Neuronal stem cell (in vitro differentiated cells): Measurements from ENCODE around the gene ALOX15B.

ENCODE experiments used
- DNase-seq: peaks from one replicate; pipeline ENCODE4 v3.0.0-alpha.2; 2013; ENCODE audit warnings: low spot score
- H2AFZ ChIP-seq: one replicate; pipeline ENCODE4 v1.6.1; 2013; ENCODE audit warnings: mild to moderate bottlenecking, low read length, inconsistent platforms
- H2AK5ac ChIP-seq: 2 replicates; pipeline ENCODE4 v1.6.1; 2013; ENCODE audit warnings: low read depth, mild to moderate bottlenecking, inconsistent platforms, low read length, moderate library complexity, mixed read lengths
- H2BK120ac ChIP-seq: 2 replicates; pipeline ENCODE4 v1.6.1; 2013; ENCODE audit warnings: low read depth, mild to moderate bottlenecking, inconsistent platforms, low read length, moderate library complexity, mixed read lengths
- H2BK12ac ChIP-seq: one replicate; pipeline ENCODE4 v1.6.1; 2013; ENCODE audit warnings: low read length, inconsistent platforms
- H2BK15ac ChIP-seq: 2 replicates; pipeline ENCODE4 v1.6.1; 2013; ENCODE audit warnings: mild to moderate bottlenecking, low read length, inconsistent platforms, mixed read lengths
- H2BK5ac ChIP-seq: one replicate; pipeline ENCODE4 v1.6.1; 2013; ENCODE audit warnings: inconsistent platforms, mild to moderate bottlenecking, low read length, moderate library complexity
- H3K14ac ChIP-seq: one replicate; pipeline ENCODE4 v1.6.1; 2013; ENCODE audit warnings: low read length, inconsistent platforms
- H3K18ac ChIP-seq: 2 replicates; pipeline ENCODE4 v1.6.1; 2013; ENCODE audit warnings: low read length, inconsistent platforms
- H3K23ac ChIP-seq: 2 replicates; pipeline ENCODE4 v1.6.1; 2013; ENCODE audit warnings: low read depth, mild to moderate bottlenecking, mixed read lengths, low read length, inconsistent platforms; ENCODE audit not compliant: poor library complexity
- H3K27ac ChIP-seq: replicated peaks from 3 replicates; pipeline ENCODE4 v1.5.1; 2013; ENCODE audit warnings: low read length, inconsistent platforms
- H3K27me3 ChIP-seq, 3 experiments: 2 replicates each; pipeline ENCODE4 v1.6.1; 2013; ENCODE audit warnings: low read length in 3 of 3, mild to moderate bottlenecking in 2 of 3, inconsistent platforms in 1 of 3, low read depth in 1 of 3, mixed read lengths in 1 of 3, moderate library complexity in 1 of 3; ENCODE audit not compliant: control insufficient read depth in 3 of 3, insufficient read depth in 3 of 3
- H3K36me3 ChIP-seq, 2 donors: replicated peaks in 1 of 2; 2 replicates each; pipeline ENCODE4 v1.6.1; 2013; ENCODE audit warnings: low read length in 2 of 2; ENCODE audit not compliant: control insufficient read depth in 2 of 2, insufficient read depth in 2 of 2
- H3K4ac ChIP-seq: 2 replicates; pipeline ENCODE4 v1.6.1; 2013; ENCODE audit warnings: inconsistent platforms, mild to moderate bottlenecking, low read length, moderate library complexity
- H3K4me1 ChIP-seq, 2 donors: 1 replicate in 1 of 2; 2 replicates in 1 of 2; pipeline ENCODE4 v1.6.1; 2013; ENCODE audit warnings: low read length in 2 of 2, low read depth in 1 of 2; ENCODE audit not compliant: control insufficient read depth in 2 of 2, insufficient read depth in 1 of 2
- H3K4me2 ChIP-seq: one replicate; pipeline ENCODE4 v1.6.1; 2013; ENCODE audit warnings: mild to moderate bottlenecking, low read length, inconsistent platforms; ENCODE audit not compliant: insufficient read depth, poor library complexity, severe bottlenecking
- H3K4me3 ChIP-seq, 2 donors: 2 replicates each; pipeline ENCODE4 v1.5.1; 2013; ENCODE audit warnings: low read length in 2 of 2, mild to moderate bottlenecking in 2 of 2, inconsistent platforms in 1 of 2, moderate library complexity in 1 of 2
- H3K79me1 ChIP-seq: one replicate; pipeline ENCODE4 v1.6.1; 2013; ENCODE audit warnings: low read depth, mild to moderate bottlenecking, inconsistent platforms, low read length, moderate library complexity
- H3K9ac ChIP-seq: one replicate; pipeline ENCODE4 v1.6.1; 2013; ENCODE audit warnings: mild to moderate bottlenecking, low read depth, low read length, inconsistent platforms; ENCODE audit not compliant: poor library complexity
- H3K9me3 ChIP-seq, 2 donors: replicated peaks in 1 of 2; 2 replicates each; pipeline versions ENCODE3 to v1.6.1; 2013; ENCODE audit warnings: low read length in 2 of 2, mild to moderate bottlenecking in 2 of 2, inconsistent platforms in 1 of 2, low read depth in 1 of 2, mixed read lengths in 1 of 2, moderate library complexity in 1 of 2; ENCODE audit not compliant: control insufficient read depth in 2 of 2, insufficient read depth in 1 of 2
- H4K8ac ChIP-seq: one replicate; pipeline ENCODE4 v1.6.1; 2013; ENCODE audit warnings: low read depth, mild to moderate bottlenecking, inconsistent platforms, low read length, moderate library complexity
- H4K91ac ChIP-seq: one replicate; pipeline ENCODE4 v1.6.1; 2013; ENCODE audit warnings: low read length, low read depth, mild to moderate bottlenecking, inconsistent platforms; ENCODE audit not compliant: poor library complexity
- WGBS, 2 donors: extraction: QIAGEN DNeasy Blood & Tissue Kit; methylation state at CpG; one replicate each; pipeline ENCODE4 v1.1.7; 2013; ENCODE audit warnings: missing lambda C conversion rate in 2 of 2, mixed read lengths in 1 of 2; ENCODE audit not compliant: insufficient read length in 2 of 2, insufficient replicate concordance in 1 of 2; ENCODE audit errors: extremely low coverage in 2 of 2; 5-methylcytosine and 5-hydroxymethylcytosine counted together

ALOX15B gene

DNA sequence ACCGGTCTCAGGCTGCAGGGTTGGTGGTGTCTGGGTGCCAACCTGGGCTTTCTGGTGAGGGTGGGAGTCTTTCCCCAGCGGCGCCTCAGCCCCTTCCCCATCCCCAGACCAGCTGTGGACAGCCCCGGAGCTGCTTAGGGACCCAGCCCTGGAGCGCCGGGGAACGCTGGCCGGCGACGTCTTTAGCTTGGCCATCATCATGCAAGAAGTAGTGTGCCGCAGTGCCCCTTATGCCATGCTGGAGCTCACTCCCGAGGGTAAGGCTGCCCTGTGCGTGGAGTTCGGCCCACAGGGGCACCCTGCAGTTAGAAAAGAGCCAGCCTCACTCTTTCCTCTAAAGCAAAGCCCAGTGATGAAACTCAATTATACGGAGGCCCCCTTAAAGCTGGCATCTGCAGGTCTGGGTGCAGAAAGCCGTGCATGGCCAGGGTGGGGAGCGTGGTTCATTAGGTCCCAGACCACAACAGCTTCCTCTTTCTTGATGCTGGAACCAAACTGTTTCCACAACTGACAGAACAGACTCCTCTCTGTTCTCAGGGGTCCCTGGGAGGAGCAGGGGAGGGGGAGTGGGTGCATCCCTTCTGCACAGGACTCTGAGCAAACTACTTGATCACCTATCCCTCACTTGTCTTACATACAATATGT lies 25.7 kb upstream of the ALOX15B start:
- Histone ChIP-seq H2BK12ac (no peak overlapping the region), H3K79me1 (peaks cover 2% of the 10 kb centered on the region), H3K9ac (no peak overlapping the region), H4K8ac (no peak overlapping the region), H3K4ac (no peak overlapping the region), H4K91ac (no peak overlapping the region), H3K4me3 (no peak overlapping the region), H3K36me3 (no peaks in the 10 kb centered on the region), H3K4me1 (peaks cover 0 to 3% of the 10 kb centered on the region in 2 donors), H3K14ac (no peak overlapping the region), H2BK120ac (no peak overlapping the region), H3K27ac (no peak overlapping the region), H2AFZ (no peak overlapping the region), H2AK5ac (peak overlapping the region; percentile 46), H2BK5ac (no peak overlapping the region), H3K23ac (no peak overlapping the region), H2BK15ac (no peak overlapping the region), H3K9me3 (no peaks in the 10 kb centered on the region), H3K27me3 (peaks cover 3 to 80% (median 24%) of the 10 kb centered on the region in 3 experiments), H3K18ac (no peak overlapping the region), H3K4me2 (no peak overlapping the region)
- no peak for DNase-seq
- WGBS, 2 donors = no CpG with 5 or more reads among the region's 17 CpGs

DNA sequence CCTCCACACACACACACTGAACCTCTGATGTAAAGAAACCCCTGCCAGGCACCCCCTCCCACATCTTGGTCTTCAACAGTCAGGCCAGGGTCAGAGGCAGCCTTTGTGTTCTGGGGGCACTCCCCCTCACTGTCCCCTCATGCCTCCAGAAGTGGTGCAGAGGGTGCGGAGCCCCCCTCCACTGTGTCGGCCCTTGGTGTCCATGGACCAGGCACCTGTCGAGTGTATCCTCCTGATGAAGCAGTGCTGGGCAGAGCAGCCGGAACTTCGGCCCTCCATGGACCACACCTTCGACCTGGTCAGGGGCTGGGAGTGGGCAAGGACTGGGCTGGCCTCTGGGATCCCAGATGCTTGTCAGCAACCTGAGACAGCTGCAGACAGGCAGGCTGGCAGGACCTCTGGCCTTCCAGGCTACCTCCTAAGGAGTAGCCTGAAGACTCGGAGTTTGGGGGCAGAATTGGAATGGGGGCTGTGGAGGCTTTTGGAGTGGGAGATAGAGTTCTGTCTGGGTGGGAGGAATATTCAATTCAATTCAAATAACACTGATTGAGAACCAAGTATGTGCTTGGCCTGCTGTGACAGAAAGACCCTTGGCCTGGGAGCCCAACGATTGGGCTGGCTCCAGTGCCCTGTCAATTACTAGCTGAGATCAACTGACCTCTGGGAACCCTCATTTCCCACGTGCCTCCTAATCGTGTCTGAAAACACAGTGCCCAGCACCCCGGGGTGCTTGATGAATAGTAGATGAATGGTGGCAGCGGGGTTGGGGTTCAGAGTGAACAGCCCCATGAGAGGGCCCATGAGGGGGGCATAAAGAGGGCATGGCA lies 24.9 kb upstream of the ALOX15B start:
- Histone ChIP-seq H4K91ac (peak overlapping the region; percentile 26), H2BK120ac (no peak overlapping the region), H3K4ac (no peak overlapping the region), H3K4me1 (peaks cover 0 to 3% of the 10 kb centered on the region in 2 donors), H3K27me3 (peaks cover 3 to 82% (median 24%) of the 10 kb centered on the region in 3 experiments), H2BK15ac (no peak overlapping the region), H3K79me1 (peaks cover 2% of the 10 kb centered on the region), H3K36me3 (no peaks in the 10 kb centered on the region), H2AFZ (no peak overlapping the region), H3K18ac (peak overlapping the region; percentile 19), H2BK12ac (no peak overlapping the region), H3K9ac (no peak overlapping the region), H3K4me2 (no peak overlapping the region), H3K27ac (no peak overlapping the region), H2BK5ac (no peak overlapping the region), H4K8ac (no peak overlapping the region), H3K14ac (no peak overlapping the region), H3K9me3 (no peaks in the 10 kb centered on the region), H2AK5ac (peak overlapping the region; percentile 77), H3K4me3 (no peak overlapping the region), H3K23ac (peak overlapping the region; percentile 61)
- no CpG with 5 or more reads among the region's 12 CpGs for WGBS, 2 donors
- DNase-seq = no peak

DNA sequence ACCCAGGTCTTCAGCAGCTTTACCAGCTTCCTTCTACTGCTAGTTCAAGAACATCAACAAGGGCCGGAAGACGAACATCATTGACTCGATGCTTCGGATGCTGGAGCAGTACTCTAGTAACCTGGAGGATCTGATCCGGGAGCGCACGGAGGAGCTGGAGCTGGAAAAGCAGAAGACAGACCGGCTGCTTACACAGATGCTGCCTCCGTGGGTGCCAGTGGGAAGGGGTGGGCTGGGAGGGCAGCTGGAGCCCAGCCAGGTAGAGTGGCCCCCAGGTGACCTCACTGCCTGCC lies 24.4 kb upstream of the ALOX15B start:
- peak overlapping the region; percentile 42 for H2AK5ac ChIP-seq

DNA sequence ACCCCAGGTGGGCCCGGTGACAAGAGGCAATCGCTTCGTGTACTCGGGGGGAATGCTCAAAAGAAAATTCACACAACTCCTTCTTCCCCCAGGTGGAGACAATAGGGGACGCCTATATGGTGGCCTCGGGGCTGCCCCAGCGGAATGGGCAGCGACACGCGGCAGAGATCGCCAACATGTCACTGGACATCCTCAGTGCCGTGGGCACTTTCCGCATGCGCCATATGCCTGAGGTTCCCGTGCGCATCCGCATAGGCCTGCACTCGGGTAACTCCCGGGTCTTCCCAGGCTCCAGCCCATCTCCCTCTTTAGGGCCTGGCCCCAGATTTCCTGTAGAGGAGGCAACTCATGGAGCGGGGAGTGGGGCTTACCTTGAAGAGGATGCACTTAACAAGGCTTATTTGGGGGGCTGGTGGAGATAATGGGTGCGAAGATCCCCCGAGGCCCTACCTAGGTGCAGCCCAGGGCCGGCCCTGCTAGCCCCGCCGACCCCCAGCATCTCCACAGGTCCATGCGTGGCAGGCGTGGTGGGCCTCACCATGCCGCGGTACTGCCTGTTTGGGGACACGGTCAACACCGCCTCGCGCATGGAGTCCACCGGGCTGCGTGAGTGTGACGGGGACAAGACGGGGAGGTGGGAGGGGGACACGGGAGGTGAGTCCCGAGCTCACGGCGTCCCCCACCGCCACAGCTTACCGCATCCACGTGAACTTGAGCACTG lies 23.5 kb upstream of the ALOX15B start:
- peak overlapping the region; percentile 76 for H3K4ac ChIP-seq
- no peak overlapping the region for H3K9ac ChIP-seq
- no peak overlapping the region for H4K91ac ChIP-seq
- WGBS, 2 donors = no CpG with 5 or more reads among the region's 44 CpGs
- H3K79me1 ChIP-seq = peaks cover 2% of the 10 kb centered on the region
- peak overlapping the region; percentile 97 for H2BK15ac ChIP-seq
- no peaks in the 10 kb centered on the region for H3K36me3 ChIP-seq
- peak overlapping the region; percentile 38 for H3K14ac ChIP-seq
- H3K4me2 ChIP-seq = peak overlapping the region; percentile 99
- peak overlapping the region in 1 of 2 donors; percentile 82 for H3K4me3 ChIP-seq
- H2AFZ ChIP-seq = peak overlapping the region; percentile 75
- no peak overlapping the region for H2BK120ac ChIP-seq
- H3K23ac ChIP-seq = peak overlapping the region; percentile 93
- no peak overlapping the region for H4K8ac ChIP-seq
- H3K4me1 ChIP-seq = peaks cover 0 to 5% of the 10 kb centered on the region in 2 donors
- H3K18ac ChIP-seq = peak overlapping the region; percentile 91
- H2BK5ac ChIP-seq = peak overlapping the region; percentile 82
- H3K27ac ChIP-seq = no peak overlapping the region
- H2AK5ac ChIP-seq = peak overlapping the region; percentile 99
- H3K27me3 ChIP-seq = peaks cover 3 to 83% (median 24%) of the 10 kb centered on the region in 3 experiments
- no peak for DNase-seq
- no peaks in the 10 kb centered on the region for H3K9me3 ChIP-seq
- H2BK12ac ChIP-seq = peak overlapping the region; percentile 46

More for the DNA sequence above, 24.4 kb upstream of the ALOX15B start:
- H3K4ac ChIP-seq = no peak overlapping the region
- H2BK5ac ChIP-seq = no peak overlapping the region
- H2BK12ac ChIP-seq = no peak overlapping the region
- H4K91ac ChIP-seq = no peak overlapping the region
- no peak overlapping the region for H2AFZ ChIP-seq
- no peak overlapping the region for H3K4me2 ChIP-seq
- H2BK15ac ChIP-seq = no peak overlapping the region
- H3K4me3 ChIP-seq = no peak overlapping the region
- no peaks in the 10 kb centered on the region for H3K36me3 ChIP-seq
- peaks cover 3 to 83% (median 24%) of the 10 kb centered on the region in 3 experiments for H3K27me3 ChIP-seq
- H3K9me3 ChIP-seq = no peaks in the 10 kb centered on the region
- no peak for DNase-seq
- no peak overlapping the region for H3K14ac ChIP-seq
- H2BK120ac ChIP-seq = no peak overlapping the region
- no peak overlapping the region for H3K18ac ChIP-seq
- no peak overlapping the region for H4K8ac ChIP-seq
- no peak overlapping the region for H3K27ac ChIP-seq
- H3K4me1 ChIP-seq = peaks cover 0 to 5% of the 10 kb centered on the region in 2 donors
- WGBS, 2 donors = no CpG with 5 or more reads among the region's 9 CpGs
- no peak overlapping the region for H3K9ac ChIP-seq
- H3K79me1 ChIP-seq = peaks cover 2% of the 10 kb centered on the region
- H3K23ac ChIP-seq = no peak overlapping the region
